Right lobe of liver (tissue), 4 donors: ENCODE measurements around the gene REXO1.

Experiments used
- CTCF ChIP-seq, 4 donors: fragments of 200-600 bp in 3 of 4; fragments of 450-650 bp in 1 of 4; IDR thresholded peaks; one replicate each; pipeline versions ENCODE4 v1.5.1 to v1.8.0; 2016 to 2022; ENCODE audit warnings: antibody characterized with exemption in 4 of 4, mild to moderate bottlenecking in 2 of 4
- POLR2A ChIP-seq: fragments of 450-650 bp; IDR thresholded peaks from one replicate; pipeline ENCODE4 v1.6.1; 2017; ENCODE audit warnings: antibody characterized with exemption, mild to moderate bottlenecking
- donor health status: DM: no; HTN: no; CAD: no.
- donor health status: DM: no; HTN: no; CAD: no.
- donor health status: DM: no; HTN: yes; CAD: no.

- TF ChIP-seq CTCF (IDR thresholded peaks at IDR 0.05) (no peak), POLR2A (no peak)
Measured at GRCh38 chr19:1777149-1777548, 71.1 kb downstream of the REXO1 start.
